ENCODE data around the gene STARD10. TPM values are rescaled to one million over a fixed set of nuclear protein-coding genes. Genes with fewer than 3 reads are reported as not detected.
"Not testable (repeated sequence)": the region's sequence is repeated elsewhere in the genome, so short reads cannot be mapped to it uniquely, and the experiment has no call there.

The STARD10 gene
- total RNA-seq, 1 experiment from 2014 or later, result 15.1 TPM

DNA sequence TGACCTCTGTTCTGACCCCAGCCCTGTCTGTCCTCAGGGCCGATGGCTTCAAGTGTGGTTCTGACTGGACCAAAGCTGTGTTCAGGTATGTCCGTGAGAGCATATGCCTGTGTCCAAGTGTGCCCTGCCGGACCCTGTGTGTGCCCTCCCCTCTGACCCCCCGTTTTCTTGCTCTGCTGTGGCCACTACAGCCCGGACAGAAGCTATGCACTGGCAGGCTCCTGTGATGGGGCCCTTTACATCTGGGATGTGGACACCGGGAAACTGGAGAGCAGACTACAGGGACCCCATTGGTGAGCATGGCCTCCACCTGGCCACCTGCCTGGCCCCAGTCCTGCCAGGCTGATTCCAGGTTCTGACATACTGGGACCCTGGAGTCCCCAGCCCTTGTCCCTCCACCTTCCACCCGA lies 34.9 kb upstream of the STARD10 start:
- Histone ChIP-seq H3K4me3 (no peak overlapping the region), H3K27me3 (no peaks in the 10 kb centered on the region), H3K9me3 (no peaks in the 10 kb centered on the region), H3K36me3 (peaks cover 3% of the 10 kb centered on the region)
- DNase-seq, result no peak

DNA sequence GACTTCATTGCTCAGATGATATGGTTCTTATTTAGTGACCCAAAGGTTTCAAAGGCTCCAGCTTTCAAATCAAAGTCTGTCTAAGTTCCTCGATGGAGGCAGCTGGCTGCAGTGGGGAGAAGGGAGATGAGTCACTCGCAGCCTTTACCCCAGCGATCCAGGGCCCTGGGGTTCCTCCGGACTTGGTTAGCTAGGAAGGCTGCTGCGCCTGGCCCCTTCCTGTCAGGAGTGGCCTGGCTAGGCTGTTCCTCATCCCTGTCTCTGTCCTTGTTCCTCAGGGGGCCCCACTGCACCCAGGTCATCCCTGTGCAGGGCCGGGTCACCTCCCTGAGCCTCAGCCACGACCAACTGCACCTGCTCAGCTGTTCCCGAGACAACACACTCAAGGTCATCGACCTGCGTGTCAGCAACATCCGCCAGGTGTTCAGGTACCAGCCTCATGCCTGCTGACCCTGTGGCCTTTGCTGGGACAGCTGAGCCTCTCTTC lies 34.3 kb upstream of the STARD10 start:
- Histone ChIP-seq H3K36me3 (peaks cover 3% of the 10 kb centered on the region), H3K4me3 (no peak overlapping the region), H3K9me3 (no peaks in the 10 kb centered on the region), H3K27me3 (no peaks in the 10 kb centered on the region)
- DNase-seq, result no peak

DNA sequence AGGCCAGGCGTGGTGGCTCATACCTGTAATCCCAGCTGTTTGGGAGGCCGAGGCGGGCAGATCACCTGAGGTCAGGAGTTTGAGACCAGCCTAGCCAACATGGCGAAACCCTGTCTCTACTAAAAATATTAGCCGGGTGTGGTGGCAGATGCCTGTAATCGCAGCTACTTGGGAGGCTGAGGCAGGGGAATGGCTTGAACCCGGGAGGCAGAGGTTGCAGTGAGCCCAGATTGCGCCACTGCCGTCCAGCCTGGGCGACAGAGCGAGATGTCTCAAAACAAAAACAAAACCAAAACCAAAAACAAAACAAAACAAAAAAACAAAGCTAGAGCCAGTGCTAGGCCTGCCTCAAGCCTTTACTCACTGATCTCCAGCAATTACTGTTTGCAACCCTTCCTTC lies 33.8 kb upstream of the STARD10 start:
- not testable (repeated sequence) for H3K4me3 ChIP-seq, H3K36me3 ChIP-seq, H3K27me3 ChIP-seq, DNase-seq, H3K9me3 ChIP-seq

DNA sequence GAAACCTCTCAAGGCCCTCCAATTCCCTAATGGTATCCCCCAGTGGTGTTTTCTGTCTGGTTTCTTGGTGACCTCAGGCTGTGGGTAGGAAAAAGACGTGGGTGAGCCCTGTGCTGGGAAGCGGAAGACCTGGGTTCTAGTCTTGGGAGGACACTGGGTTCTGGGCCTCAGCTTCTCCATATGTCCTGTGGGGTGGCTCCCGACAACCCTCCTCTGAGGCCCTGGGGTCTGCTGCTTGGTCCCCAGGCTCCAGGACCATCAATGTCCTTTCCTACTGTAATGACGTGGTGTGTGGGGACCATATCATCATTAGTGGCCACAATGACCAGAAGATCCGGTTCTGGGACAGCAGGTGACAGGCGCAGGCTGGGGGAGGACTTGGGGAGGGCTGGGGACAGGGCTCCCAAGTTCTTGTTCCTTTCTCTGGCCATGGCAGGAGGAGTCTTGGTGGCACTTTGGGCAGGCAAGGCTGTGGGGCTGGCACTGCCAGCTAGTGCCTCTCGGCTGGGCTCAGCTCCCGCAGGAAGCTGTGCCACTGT lies 33.2 kb upstream of the STARD10 start:
- H3K36me3 ChIP-seq, result peaks cover 3% of the 10 kb centered on the region
- DNase-seq, result no peak
- no peaks in the 10 kb centered on the region for H3K9me3 ChIP-seq
- no peaks in the 10 kb centered on the region for H3K27me3 ChIP-seq
- no peak overlapping the region for H3K4me3 ChIP-seq

DNA sequence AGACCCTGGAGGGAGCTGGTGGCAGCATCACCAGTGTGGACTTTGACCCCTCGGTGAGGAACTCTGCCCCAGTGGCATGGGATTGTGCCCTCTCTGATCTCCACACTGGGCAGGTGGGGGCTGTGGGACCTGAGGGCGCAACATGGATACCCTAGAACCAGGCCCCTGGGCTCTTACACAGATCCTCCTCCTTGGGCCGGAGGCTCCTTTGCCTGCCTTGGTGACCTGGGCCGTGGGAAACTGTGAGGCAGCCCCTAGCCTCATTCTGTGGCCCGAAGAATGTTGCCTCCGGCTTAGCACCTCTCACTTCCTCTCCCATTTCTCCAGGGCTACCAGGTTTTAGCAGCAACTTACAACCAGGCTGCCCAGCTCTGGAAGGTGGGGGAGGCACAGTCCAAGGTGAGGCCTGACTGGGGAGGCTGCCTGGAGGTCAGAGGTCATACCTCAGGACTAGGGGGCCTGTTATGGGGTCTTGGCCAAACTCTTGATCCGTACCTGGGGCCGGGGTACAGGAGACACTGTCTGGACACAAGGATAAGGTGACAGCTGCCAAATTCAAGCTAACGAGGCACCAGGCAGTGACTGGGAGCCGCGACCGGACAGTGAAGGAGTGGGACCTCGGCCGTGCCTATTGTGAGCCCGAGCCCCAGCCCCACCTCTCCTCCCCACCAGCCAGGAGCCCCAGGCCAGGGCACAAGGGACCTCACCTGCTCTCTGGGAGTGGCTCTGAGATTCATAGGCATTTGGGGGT lies 32.5 kb upstream of the STARD10 start:
- DNase-seq, result no peak
- Histone ChIP-seq H3K4me3 (no peak overlapping the region), H3K9me3 (no peaks in the 10 kb centered on the region), H3K27me3 (no peaks in the 10 kb centered on the region), H3K36me3 (no peaks in the 10 kb centered on the region; the same call in 1 of the 2 replicates)

DNA sequence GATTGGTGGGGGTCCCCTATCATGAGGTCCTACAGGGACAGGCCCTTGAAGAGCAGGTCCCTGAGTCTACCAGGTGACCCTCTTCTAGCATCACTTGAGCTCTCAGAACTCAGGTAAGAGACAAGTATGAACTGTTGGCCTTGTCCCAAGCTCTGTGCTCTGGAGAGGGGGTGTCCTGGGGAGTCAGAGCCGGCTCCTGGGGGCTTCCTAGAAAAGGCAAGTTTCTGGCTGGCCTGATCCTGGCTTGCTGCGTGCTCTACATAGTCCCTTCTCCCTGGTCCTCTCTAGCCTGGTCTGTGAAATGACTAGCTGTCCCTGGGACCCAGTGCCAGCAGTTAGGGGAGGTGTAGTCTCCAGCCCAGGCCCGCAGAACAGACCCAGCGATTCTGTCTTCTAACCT lies 31.8 kb upstream of the STARD10 start:
- no peak for DNase-seq

DNA sequence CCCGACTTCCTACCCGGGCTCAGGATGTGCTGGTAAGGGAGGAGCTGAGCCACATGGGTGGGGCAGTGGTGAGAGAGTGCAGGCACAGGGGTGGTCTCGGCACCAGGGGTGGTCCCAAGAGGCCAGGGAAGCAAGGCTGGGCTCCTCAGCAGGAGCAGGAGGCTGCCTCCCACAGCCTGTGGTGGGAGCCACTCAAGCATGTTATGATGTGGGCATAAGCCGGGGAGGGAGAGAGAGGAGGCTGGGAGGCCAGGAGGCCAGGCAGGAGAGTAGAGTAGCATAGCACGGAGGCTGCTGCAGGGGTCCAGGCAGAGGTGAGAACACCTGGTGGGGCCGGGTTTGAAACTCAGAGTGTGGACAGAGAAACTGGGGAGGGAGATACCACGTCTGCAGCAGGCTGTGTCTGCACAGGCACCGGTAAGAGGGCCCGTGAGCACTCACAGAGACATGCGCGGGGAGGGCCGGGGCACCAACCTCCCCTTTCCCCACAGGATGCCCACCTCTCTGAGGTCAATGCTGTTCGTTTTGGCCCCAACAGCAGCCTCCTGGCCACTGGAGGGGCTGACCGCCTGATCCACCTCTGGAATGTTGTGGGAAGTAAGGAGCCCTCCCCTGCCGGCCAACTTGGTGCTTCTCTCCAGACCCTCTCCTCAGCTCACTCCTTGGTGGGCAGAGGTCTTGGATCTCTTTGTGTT lies 31.1 kb upstream of the STARD10 start:
- Histone ChIP-seq H3K27me3 (no peaks in the 10 kb centered on the region), H3K9me3 (no peaks in the 10 kb centered on the region), H3K36me3 (no peaks in the 10 kb centered on the region), H3K4me3 (no peak overlapping the region)
- DNase-seq, result no peak

More for the DNA sequence above, 31.8 kb upstream of the STARD10 start:
- Histone ChIP-seq H3K27me3 (no peaks in the 10 kb centered on the region), H3K36me3 (no peaks in the 10 kb centered on the region; the same call in 1 of the 2 replicates), H3K9me3 (no peaks in the 10 kb centered on the region), H3K4me3 (no peak overlapping the region)

DNA sequence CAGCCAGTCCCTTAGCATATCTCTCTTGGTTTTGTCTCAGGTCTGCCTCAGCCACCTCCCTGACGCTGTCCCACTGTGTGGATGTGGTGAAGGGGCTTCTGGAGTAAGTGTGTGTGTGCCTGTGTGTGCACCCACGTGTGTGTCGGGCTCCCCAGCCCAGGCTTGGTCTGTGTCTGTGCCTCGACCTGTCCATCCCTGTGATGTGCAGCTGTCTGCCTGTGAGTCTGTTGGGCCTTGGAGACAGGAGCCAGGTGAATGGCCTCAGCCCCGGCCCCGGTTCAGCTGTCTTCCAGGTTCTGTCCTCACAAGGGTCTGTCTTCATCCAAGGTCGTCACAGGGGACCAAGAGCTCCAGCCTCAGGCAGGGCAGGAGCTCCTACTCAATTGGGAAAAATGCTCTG lies 30.2 kb upstream of the STARD10 start:
- no peak for DNase-seq
- Histone ChIP-seq H3K27me3 (no peaks in the 10 kb centered on the region), H3K36me3 (no peaks in the 10 kb centered on the region), H3K9me3 (no peaks in the 10 kb centered on the region), H3K4me3 (no peak overlapping the region)

DNA sequence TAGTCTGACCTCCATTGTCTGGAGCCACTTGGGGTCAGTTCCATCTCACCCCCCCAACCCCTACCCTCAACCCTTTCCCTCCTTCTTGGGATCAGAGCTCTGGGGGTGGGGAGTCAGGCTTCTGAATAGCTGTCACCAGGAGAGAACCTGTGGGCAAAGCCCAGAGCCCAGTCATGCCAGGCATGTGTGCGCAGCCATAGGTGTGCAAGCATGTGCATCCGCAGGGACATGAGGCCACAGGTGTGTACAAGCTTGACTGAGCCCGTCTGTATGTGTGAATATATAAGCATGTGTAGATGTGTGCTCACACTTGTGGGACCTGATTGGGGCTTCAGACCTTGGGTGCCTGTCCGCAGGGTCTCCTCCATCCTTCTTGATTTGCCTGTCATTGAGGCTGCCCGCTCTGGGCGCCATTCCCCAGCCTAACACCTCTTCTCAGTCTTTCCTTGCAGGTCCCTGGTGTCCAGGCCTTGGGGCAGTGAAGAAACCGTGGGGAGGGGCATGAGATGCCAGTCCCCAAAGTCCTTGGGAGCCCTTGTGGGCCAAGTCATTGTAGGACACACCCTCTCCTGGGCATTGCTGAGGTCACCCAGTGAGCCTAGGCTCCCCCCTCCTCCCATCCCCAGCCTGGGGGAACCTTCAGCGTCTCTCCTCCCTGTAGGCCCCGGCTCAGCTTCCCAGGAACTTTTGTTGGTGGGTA lies 29.4 kb upstream of the STARD10 start:
- H3K36me3 ChIP-seq, result no peaks in the 10 kb centered on the region
- no peak overlapping the region for H3K4me3 ChIP-seq
- H3K27me3 ChIP-seq, result no peaks in the 10 kb centered on the region
- no peaks in the 10 kb centered on the region for H3K9me3 ChIP-seq
- DNase-seq, result no peak

DNA sequence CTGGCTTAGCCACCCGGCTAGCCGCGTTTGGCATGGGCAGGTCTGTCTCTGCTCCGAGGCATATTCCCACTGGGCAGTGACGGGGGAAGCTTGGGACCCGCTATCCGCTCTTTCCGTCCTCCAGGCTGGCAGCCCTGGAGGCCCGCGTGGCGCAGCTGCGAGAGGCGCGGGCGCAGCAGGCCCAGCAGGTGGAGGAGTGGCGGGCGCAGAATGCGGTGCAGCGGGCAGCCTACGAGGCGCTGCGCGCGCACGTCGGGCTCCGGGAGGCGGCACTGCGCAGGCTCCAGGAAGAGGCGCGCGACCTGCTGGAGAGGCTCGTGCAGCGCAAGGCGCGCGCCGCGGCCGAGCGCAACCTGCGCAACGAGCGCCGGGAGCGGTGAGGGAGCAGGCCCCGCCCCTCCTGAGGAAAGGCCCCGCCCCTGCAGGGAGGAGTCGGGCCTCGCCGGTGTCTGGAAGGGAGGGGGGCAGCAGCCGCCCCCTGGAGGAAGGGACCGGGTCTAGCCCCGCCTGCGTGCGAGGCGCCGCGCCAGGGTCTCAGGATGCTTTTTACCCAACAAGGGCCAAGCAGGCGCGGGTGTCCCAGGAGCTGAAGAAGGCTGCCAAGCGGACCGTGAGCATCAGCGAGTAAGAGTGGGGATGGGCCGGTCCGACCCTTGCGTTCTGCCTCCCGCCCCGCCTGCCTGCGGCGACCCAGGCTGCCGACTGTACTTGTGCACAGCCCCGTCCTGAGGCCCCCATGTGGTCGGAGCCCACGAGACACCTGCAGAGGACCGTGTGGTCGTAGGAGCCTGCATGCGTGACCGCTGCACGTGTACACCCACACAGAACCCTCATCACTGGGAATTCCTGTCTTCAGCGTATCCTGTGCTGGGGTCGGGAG lies 28.3 kb upstream of the STARD10 start:
- no peak for DNase-seq
- Histone ChIP-seq H3K4me3 (no peak overlapping the region), H3K36me3 (no peaks in the 10 kb centered on the region), H3K27me3 (no peaks in the 10 kb centered on the region), H3K9me3 (no peaks in the 10 kb centered on the region)

DNA sequence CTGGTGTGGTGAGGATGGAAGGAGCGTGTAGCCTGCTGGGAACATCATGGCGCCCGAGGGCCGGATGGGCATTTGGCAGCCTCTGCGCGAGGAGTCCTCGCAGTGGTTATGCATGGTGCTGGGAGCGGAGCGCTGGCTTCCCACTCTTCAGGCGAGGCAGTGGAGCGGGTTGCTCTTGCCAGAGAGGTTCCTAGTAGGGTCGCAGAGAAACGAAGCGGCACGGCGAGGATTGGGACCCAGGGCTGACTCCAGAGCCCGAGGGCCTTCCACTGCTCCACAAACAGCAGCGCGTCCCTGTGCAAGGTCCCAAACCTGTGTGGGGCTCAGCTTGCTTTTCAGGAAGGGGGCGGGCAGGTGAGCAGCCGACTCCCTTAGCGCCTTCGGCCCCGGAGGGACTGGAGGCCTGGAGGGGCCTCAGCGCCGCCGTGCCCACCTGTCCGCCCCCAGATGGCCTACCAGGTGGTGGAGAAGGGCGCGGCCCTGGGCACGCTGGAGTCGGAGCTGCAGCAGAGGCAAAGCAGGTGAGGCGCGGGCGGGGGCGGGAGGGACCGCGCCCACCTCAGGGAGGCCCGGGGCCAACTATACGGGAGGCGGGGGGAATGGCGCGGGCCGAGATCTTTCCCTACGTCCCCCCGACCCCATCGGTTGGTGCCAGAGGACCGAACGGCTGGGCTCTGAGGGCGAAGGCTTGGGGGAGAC lies 27.5 kb upstream of the STARD10 start:
- no peaks in the 10 kb centered on the region for H3K27me3 ChIP-seq
- DNase-seq, result no peak
- no peak overlapping the region for H3K4me3 ChIP-seq
- no peaks in the 10 kb centered on the region for H3K36me3 ChIP-seq
- no peaks in the 10 kb centered on the region for H3K9me3 ChIP-seq

DNA sequence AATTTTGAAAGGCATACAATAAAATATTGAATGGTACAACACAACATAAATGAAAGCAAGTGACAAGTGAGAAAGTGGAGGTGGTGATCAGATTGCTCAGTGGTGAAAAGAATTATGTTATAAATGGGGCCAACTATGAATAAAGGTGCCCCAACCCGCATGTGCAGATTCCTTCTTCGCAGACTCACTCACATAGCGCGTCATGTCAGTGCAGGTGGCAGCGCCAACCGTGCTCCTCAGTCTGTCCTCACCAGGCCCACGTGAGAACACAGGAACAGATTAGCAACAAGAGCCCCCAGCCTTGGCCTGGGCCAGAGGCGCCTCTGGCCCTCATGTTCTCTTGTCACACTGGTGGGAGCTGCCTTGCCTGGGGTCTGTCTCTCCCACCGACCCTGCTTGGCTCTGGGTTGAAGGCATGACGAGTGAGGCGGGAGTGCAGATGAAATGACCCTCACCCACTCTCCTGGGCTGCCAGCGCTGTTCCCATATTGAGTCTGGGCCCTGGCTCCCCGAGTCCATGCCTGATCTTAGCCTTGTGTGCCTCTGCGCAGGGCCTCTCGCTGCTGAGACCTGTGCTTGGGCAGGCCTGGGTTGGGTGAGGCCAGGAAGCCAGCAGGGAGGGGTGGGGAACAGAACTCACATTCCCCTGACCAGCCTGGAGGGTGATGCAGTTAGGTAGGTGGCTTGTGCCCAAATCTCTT lies 26.7 kb upstream of the STARD10 start:
- no peaks in the 10 kb centered on the region for H3K9me3 ChIP-seq

DNA sequence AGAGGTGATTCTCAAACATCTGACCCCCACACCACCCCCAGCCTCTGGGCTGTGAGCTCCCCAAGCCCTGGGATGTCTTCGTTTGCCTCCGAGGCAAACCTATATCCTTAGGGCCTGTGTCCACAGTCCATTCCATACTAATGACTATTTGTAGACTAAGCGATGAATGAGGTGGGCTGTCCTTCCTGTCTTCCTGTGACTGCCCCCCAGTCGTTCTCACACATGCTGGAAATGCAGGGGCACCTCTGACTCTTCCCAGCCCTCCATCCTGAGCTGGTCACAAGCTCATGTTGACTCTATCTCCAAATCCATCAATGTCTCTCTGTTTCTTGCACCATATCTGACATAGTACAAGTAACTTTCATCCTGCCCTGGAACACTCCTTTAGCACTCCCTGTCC lies 25.1 kb upstream of the STARD10 start:
- Histone ChIP-seq H3K4me3 (no peak overlapping the region), H3K36me3 (no peaks in the 10 kb centered on the region), H3K9me3 (no peaks in the 10 kb centered on the region), H3K27me3 (no peaks in the 10 kb centered on the region)
- no peak for DNase-seq

More for the DNA sequence above, 26.7 kb upstream of the STARD10 start:
- DNase-seq, result no peak
- no peak overlapping the region for H3K4me3 ChIP-seq
- no peaks in the 10 kb centered on the region for H3K27me3 ChIP-seq
- H3K36me3 ChIP-seq, result no peaks in the 10 kb centered on the region

DNA sequence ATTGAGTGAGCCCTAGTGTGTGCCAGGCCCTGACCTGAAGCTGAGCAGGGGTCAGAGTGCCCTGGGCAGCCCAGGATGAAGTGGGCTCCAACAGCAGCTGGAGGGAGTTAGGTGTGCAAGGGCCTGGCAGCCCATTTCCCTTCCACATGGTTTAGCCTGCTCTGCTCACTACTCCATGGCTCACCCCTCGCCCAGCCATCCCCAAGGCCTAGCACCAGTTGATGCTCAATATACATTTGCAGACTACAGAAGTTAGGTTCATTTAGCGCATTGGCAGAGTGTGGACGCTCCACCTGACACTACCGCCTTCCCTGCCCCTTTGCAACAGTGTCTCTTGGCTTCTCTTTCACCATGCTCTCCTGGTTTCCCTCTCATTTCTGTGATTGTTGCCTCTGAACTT lies 24.1 kb upstream of the STARD10 start:
- Histone ChIP-seq H3K36me3 (no peaks in the 10 kb centered on the region), H3K27me3 (no peaks in the 10 kb centered on the region), H3K4me3 (no peak overlapping the region), H3K9me3 (no peaks in the 10 kb centered on the region)
- DNase-seq, result no peak

DNA sequence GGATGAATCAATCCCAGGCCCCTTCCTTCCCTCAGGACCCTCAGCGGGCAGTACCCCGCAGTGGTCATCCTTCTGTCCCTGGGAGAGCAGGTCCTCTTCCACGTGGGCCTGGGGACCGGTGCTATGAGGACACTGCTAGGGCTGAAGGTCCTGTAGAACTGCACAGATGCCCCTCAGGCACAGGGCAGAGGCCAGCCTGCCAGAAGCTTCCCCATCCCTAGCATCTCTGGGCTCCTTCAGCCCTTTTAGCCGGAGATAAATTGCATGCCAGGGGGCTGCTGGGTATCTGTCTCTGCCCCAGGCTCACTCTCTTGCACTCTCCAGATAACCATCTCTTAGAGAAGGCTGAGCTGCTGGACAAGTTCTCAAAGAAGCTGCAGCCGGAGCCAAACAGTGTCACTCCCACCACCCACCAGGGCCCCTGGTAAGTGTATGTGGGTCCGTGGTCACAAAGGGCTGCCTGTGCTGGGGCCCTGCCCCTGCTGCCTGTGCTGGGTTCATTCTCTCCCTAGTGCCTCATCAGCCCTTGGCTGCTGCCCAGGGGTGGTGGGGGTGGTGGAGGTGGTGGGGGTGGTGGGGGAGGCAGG lies 22.6 kb upstream of the STARD10 start:
- no peak overlapping the region for H3K4me3 ChIP-seq
- DNase-seq, result no peak
- H3K27me3 ChIP-seq, result no peaks in the 10 kb centered on the region
- peaks cover under 1% of the 10 kb centered on the region; the same call in 1 of the 2 replicates for H3K36me3 ChIP-seq
- no peaks in the 10 kb centered on the region for H3K9me3 ChIP-seq
